Measurements from ENCODE around the gene ENOX1. TPM values are rescaled to one million over a fixed set of nuclear protein-coding genes. Genes with fewer than 3 reads are reported as not detected.

The ENOX1 gene
- total RNA-seq, 2 experiments from 2014 or later = 0.10 TPM; not detected in 1

DNA sequence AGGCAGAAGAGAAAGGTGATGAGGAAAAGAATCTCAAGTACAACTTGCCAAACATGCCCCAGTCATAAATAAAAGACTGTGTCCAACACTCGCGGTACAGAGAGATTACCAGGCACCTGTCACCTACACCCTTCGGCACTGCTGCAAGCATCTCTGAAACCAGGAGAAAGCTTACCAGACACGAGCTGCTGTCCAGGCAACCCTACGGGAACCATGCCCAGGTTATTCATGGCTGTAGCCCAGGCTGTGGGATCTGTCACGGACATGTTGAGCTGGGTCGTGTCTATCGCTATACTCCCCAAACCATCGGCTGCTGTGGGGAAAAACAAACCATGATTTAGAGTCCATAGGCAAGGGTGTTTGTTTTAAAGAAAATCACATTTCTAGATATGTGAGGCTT, 375.0 kb downstream of the ENOX1 start:
- ChIA-PET CTCF (no interaction called here), POLR2A (no interaction called here)

DNA sequence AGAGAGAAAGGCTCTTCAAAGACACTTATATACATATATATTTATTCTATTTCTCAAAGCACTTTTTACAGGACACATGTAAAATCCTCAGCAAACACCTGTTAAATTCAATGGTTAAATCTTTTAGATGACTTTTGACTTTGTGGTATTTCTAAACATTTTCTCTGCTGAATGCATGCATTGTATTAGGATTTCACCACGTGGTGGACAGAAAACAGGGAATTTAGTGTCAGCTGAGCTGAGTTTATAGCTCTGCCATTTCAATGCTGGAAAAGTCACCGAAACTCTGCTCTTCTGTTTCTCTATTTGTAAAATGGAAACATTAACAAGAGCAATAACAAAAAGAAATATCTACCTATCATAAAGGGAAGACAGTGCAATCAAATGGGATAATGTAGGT, 375.6 kb downstream of the ENOX1 start:
- ChIA-PET POLR2A (no interaction called here), CTCF (no interaction called here)

DNA sequence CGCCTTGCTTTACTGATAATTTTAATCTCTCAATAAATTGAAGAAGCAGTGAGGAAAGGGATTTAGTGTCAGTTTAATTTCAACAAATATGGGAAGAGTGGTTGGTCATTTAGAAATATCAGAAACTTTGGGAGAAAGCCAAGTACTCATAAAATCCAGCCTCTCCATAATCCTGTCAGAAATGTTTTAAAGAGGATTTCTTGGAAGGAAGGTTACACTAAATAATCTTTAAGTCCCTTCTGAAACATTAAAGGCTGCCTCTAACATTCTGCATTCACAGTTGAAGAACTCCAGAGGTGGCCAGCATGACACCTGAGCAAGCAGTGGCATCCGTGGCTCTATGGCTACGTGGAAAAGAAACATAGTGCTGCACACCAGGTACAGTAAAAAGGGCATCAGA, 378.5 kb downstream of the ENOX1 start:
- ChIA-PET CTCF (no interaction called here), POLR2A (no interaction called here)

DNA sequence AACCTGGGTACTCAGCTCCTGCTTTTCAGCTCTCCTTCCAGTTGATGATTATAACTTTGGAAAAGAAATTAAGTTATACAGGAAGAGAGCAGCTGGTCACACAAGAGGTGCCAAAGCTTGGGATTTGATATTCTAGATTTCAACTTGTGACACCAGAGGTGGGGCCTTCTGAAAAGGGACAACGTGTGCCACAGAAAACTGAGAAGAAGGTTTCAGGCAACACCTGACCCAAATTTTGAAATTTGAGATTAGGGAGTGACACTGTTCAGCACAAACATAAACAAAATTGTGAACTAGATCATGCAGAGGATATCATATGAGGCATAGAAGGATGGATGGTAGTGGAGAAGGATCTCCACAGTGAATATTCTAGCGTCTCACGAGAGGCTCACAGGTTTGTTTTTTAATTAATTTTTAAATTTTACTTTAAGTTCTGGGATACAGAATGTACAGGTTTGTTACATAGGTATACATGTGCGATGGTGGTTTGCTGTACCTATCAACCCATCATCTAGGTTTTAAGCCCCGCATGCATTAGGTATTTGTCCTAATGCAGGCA, 379.7 kb downstream of the ENOX1 start:
- CTCF ChIA-PET = no interaction called here
- POLR2A ChIA-PET = no interaction called here

DNA sequence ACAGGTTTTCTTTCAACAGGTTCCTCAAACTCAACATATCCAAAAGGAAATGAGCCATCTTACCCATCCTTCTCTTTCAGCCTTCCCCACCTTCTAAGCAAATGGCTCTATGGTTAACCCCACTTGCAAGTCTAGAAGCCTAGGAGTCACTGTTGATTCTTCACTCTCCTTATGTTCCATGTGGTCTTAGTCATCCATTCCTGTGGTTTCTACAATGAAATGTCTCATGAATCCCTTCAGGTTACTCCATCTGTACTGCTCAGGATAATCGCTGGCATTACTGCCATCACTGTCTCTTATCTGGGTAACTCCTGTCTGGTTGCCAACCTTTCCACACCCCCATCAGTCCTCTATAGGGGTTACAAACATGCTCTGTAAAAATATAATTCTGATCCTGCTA, 381.3 kb downstream of the ENOX1 start:
- CTCF ChIA-PET = no interaction called here

DNA sequence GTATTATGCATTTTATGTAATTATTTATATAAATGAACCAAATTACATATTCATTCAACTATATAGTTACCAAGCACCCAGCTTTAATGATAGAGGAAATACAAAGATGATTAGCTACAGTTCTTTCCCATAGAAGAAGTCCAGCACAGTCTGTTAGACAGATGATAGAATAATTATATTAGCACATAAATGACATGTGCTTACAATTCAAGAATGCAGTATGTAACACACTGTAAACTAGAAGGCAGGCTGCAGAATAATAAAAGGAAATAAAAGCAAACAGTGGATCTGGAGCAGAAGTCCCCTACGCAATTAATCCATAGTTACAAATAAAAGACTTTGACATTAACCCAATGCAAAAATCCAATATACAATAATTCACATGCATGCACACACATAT, 384.4 kb downstream of the ENOX1 start:
- ChIA-PET POLR2A (no interaction called here), CTCF (no interaction called here)

More for the DNA sequence above, 381.3 kb downstream of the ENOX1 start:
- POLR2A ChIA-PET = no interaction called here

DNA sequence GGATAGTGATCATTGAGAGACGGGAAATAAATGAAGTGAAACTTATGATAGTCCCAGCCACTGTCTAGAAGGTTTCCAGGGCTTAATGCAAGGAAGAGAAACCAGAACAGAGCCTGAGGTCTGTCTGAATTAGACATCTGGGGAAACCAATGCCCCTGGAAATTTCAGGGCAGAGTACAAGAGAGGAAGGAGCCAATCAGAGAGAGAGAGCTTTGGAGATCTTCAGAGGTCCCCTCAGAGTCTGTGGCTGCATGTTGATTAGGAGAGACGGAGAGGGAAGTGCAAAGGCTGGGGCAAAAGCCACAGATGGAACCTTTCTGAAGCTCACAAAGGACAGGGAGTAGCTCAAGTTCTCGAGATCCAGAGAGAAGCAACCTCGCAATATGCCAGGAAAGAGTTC, 385.4 kb downstream of the ENOX1 start:
- CTCF ChIA-PET = no interaction called here
- POLR2A ChIA-PET = no interaction called here

DNA sequence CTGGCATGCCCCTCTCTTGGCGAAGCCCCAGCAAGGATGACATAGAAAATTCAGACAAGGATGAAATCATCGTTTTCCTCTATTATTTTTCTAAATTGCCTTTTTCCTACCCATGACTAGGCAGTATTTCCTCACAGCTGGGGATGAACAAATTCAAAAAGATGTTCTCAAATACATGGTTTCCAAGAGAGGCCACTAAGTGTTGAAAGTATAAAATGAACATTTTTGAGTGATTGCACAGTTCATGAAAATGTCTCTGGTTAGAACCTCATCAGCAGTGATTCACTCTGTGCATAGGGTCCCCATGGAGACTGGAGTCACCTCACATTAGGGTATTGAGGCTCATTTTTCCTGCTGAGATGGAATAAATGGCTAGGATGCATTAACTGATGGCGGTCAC, 389.7 kb downstream of the ENOX1 start:
- POLR2A ChIA-PET = no interaction called here

DNA sequence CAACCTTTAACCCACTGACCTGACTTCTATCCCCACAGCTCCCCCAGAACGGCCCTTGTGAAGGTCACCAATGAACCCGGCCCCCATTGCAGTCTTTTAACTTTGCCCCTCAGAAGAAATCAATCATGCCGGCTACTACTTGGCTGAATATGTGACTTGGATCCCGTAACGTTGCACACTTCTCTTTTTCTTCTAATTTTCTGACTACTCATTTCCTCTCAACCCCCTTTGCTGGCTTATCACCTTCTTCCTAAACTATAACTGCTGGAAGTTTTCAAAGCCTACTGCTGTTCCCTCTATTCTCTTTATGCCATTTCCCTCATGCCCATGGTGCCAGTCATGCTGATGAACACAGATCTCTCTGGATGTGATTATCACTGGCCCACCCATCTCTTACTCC, 395.7 kb downstream of the ENOX1 start:
- ChIA-PET POLR2A (no interaction called here), CTCF (no interaction called here)

More for the DNA sequence above, 389.7 kb downstream of the ENOX1 start:
- CTCF ChIA-PET = no interaction called here

DNA sequence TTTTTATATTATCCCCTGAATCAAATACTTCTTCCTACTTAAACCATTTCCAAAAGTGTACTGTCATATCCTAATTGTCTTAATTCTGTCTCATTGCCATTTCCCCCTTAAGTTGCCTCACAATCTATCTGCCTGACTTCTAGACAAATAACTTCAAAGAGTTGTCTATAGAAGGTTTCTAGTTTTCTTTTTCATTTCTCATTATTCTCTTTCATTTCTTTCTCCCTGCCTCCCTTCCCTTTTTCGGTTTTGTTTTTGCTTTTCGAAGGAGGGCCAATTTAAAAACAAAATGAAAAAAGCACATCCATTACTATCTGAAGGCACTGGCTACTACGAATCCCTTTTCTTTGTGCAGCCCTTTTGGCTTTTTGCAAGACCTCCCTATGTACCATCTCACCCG, 396.2 kb downstream of the ENOX1 start:
- ChIA-PET POLR2A (no interaction called here), CTCF (no interaction called here)

DNA sequence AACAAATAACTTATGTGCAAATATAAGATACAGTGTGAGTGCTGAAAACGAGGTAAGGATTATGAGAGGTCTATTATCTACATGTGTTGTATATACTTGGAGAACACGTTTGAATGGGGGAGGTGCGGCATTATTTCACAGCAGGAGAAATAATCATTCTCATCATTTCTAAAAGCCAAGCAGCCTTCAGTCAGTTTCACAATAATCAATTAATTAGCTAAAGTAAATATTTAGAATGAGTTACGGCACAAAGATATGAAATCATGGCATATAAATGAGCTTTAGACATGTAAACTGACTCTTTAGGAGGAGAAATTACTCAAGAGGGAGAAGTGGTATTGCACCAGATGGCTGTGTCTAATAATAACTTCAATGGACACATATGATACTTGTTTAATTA, 396.8 kb downstream of the ENOX1 start:
- ChIA-PET CTCF (no interaction called here), POLR2A (no interaction called here)

DNA sequence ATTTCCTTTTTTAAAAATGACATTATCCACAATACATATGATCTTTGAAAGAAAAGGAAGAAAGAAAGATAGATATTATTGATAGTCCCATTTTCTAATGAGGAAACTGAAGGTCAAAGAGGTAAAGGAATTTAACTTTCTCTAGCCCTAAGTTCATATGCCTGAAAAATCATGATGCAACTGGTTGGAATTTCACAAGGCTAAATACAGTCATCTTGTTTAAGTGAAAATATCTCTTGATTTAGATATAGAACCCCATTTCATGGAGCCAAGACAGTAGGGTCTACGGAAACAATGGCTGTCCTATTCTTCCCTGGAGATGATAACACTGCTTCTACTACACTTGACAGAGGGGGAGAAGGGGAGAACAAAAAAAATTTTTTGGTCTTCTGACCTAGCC, 397.2 kb downstream of the ENOX1 start:
- POLR2A ChIA-PET = no interaction called here
- CTCF ChIA-PET = no interaction called here

DNA sequence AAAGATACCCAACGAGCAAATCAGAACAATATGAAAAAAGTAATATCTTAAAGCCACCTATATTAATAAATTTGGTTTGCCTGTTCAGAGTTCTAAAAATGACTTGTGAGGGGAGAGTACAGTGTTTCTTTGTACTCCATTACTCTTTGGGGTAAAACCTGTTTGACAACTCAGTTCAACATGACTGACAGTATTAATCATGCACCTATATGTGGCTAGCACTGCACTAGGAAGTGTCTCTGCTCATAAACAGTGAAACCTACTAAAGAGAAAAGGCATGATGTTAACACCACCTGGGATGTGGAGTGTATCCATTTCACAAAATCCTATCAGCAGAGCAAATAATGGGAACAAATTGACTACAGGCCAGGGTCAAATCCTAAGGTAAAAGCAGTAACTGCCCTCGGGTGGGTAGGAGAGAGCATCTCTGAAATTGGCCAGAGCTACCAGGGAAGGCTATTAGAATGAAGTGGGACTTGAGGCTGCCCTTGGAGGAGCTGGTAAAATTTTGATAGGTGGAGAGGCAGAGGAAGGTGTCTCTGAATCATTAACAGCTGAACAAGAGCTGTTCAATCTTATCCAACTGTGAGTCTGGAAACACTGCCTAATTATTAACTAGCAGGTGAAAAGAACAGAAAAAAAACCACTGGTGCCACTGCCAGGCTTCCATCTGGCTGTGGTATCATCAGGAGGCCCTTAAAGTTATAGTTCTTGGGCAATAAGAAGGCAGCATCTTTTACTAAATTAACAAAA, 398.3 kb downstream of the ENOX1 start:
- ChIA-PET POLR2A (no interaction called here), CTCF (no interaction called here)

DNA sequence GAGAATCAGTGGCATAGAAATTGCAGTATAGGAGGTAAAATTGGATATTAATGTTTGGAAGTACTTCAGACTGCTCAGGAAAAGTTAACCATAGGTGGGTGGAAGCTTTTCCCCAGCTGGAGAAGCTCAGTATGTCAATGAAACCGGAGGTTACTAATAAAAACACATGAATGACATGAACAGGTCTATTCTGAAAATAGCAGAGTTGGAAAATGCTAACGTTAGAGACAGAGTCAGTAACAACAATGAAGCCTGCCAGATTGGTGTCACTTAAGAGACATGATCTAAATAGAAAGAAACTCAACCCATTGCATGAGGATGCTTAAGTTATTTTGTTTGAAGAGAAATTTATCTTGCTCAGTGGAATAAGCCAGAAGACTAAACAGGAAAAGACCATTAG, 398.9 kb downstream of the ENOX1 start:
- CTCF ChIA-PET = no interaction called here
- POLR2A ChIA-PET = no interaction called here

DNA sequence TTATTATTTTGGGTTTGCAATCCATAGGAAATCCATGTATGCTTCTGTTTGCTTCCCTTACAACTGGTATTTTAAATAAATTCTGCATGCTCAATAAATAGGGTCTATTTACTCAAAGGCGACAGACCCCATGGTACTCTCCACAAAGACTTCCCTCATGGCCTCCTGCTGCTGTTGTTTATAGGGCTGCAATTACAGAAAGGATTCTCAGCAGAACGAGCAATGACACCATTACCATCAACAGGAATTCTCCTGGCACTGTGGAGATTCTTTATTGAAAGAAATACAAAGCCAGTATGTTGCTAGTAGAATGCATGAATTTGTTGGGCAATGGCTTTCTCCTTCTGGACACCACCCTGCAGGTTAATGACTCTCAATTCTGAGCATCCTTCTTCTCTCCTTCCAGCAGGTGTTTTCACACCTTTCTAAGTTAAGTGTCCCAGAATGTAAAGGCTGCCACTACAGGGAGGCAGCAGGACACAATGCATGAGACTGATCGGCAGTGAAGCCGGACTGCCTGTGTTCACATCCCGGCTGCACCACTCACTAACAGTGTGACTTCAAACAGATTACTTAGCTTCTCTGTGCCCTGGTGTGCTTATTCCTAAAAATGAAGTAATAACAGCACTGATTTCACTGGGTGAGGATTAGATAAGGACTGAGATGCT, 403.1 kb downstream of the ENOX1 start:
- ChIA-PET CTCF (no interaction called here), POLR2A (no interaction called here)

DNA sequence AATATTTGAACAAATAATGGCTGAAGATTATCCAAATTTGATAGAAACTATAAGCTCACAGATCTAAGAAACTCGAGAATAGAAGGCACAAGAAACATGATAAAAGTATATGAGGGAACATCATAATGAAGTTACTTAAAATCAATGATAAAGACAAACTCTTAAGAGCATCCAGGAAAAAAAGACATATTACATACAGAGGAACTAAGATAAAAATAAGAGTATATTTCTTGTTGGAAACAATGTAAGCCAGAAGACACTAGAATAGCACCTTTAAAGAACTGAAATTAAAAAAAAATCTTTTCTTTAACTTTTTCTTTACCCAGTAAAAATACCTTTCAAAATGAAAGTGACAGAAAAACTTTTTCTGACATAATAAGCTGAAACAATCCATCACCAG, 407.0 kb downstream of the ENOX1 start:
- ChIA-PET CTCF (no interaction called here), POLR2A (no interaction called here)

DNA sequence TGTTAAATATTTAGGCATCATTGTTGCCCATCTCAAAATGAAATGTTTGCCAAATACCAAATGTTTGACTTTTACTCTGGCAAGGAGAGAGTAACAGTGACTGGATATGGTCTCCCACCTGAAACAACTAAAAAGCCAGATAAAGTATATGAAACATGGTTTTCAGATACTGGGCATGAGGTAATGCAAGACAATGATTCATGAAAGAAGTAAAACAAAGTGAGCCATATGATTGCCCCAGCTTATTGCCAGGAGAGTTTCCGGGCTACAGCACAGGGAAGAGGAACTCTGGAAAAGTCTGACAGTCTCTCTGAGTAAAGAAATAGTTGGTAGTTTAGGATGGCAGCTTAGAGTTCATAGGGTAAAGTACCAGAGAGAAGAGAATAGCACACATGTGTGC, 408.8 kb downstream of the ENOX1 start:
- POLR2A ChIA-PET = no interaction called here
- CTCF ChIA-PET = no interaction called here

DNA sequence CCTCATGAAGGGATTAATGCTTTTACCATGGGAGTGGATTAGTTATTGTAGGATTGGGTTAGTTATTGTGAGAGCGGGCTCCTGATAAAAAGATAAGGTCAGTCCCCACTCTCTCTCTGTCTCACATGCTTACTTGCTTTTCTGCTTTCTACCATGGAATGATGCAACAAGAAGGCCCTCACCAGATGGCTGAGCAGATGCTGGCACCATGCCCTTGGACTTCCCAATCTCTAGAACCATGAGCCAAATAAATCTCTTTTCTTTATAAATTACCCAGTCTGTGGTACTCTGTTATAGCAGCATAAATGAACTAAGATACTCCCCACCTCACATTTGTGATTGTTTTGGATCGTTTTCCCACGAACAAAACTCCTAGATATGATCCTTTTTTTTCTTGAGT, 409.6 kb downstream of the ENOX1 start:
- POLR2A ChIA-PET = no interaction called here
- CTCF ChIA-PET = no interaction called here

DNA sequence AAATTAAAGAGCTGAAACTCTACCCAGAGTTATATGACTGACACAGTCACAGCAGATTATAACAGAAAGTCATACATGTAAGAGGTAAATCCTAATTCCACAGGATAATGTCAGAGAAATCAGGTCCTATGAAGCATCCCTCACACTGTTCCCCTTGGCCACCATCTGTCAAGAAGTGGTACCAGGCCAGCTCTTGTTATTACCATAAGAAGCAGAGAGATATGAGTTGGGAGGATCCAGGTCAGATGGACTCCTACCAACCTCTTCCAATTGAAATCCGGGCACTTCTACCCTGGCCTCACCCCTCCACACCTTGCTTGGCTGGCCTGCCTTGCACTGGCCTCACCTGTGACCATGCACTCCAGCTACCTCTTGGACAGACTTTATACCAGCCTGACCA, 410.2 kb downstream of the ENOX1 start:
- CTCF ChIA-PET = no interaction called here
- POLR2A ChIA-PET = no interaction called here

DNA sequence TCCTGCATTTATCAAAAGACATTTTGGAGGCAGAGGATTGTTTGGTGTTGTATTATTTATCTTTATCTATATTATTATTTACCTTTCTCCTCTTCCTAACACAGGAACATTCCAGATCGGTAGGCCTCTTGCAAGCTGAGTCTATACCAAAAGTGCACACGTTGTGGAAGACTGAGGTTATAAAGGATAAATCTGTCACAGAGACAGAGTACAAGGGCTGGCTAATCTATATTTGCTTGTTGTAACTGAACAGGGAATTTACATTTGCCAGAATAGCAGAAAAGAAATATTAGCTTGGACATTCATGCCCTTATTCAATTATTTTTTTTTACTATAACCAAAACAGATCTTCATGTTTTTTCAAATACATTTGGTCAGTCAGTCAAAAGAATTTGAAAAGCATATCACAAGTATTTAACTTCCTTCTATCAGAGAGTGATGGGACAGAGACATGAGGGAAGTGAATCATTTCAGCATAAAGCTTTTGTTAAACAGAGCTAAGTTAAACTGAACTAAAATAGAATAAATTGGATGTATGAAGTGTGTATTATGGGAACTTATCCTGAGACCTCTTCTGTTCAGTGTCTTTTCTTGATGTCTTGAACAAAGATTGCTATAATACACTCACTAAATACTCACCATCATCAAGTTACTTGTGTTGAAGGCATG, 410.8 kb downstream of the ENOX1 start:
- POLR2A ChIA-PET = no interaction called here
- CTCF ChIA-PET = no interaction called here

DNA sequence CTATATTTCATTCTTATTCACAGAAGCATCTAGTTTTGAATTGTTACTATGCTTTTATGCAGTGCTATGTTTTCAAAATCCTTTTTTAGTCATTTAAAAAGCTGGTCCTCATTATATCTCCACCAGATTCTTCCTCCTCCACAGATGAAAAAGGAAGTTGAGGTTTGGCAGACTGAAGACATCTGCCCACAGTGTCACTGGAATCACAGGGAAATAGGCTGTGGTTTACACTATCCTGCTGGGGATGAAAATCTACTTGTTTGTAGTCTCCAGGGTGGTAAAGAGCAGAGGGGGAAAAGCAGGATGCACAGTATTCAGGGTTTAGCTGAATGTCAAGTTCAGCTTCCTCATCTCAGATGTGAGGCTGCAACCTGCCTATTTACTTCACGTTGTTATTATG, 412.2 kb downstream of the ENOX1 start:
- ChIA-PET CTCF (no interaction called here), POLR2A (no interaction called here)

DNA sequence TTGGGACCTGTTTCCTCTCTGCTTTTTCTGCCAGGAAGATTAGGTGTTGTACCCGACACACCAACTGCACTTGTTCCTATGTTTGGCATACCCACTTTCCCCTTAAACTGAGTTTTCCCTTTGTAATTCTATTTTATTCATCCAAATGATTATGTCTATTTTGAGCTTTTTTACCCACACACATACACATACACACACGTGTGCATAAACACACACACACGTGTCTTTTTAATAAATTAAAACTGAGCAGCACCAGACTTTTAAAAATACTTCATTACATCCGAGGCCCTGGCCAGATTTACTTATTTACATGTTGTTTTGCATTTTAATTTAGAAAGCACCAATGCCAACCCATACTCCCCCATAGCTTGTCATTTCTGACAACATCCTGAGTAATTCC, 413.4 kb downstream of the ENOX1 start:
- CTCF ChIA-PET = no interaction called here
- POLR2A ChIA-PET = no interaction called here

All from activated CD8-positive, alpha-beta memory T cell treated with anti-CD3 and anti-CD28 coated beads for 36 hours (primary cell).